Activated CD8-positive, alpha-beta memory T cell treated with anti-CD3 and anti-CD28 coated beads, Interleukin-2, amount 50 U/mL, for 24 hours (primary cell): ENCODE data around the gene PRR7.

Experiments
- DNase-seq: peaks from one replicate; pipeline ENCODE4 v3.0.0-alpha.2; 2020; ENCODE audit errors: extremely low read depth

PRR7 gene

DNA sequence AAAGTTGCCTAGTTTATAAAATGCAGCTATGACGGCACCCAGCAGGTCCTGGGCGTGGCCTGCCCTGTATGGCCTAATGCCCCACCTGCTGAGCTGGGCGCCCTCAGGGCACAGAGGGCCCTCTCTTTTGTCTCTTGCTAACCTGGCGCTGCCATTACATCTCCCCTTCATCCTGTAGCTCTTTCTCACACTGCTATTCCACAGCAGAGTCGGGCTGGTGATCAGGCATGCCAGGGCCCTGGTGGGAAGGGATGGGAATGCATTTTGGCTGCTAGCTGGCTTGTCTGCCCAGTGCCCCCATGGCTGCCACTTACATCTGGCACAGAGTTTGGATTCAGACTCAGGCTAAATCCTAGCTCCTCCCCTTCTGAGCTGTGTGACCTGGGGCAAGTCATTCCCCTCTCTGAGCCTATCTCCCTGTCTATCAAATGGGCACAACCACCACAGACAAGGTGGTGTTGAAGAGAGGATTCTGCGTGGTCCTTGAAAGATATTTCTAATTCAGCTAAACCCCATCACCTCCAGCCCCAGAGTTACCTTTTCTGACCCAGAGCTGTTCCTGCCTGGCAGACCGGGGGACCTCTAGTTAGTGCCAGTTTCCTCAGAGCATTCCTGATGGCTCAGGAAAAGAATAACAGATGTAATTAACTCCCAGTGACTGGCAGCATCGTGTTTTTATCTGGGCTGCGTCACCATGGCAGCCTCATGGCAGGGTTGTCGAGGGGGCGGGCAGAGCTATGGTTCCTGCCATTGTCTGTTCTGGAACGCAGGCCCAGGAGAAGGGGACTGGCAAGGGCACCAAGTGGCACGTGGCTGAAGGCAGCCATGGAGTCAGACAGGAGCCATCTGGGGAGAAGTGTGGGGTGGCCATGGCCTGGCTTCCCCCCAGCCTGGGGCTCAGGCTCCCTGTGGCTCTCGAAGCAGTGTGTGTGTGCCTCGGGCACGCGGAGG is 6.3 kb downstream of the PRR7 start:
- no peak for DNase-seq

DNA sequence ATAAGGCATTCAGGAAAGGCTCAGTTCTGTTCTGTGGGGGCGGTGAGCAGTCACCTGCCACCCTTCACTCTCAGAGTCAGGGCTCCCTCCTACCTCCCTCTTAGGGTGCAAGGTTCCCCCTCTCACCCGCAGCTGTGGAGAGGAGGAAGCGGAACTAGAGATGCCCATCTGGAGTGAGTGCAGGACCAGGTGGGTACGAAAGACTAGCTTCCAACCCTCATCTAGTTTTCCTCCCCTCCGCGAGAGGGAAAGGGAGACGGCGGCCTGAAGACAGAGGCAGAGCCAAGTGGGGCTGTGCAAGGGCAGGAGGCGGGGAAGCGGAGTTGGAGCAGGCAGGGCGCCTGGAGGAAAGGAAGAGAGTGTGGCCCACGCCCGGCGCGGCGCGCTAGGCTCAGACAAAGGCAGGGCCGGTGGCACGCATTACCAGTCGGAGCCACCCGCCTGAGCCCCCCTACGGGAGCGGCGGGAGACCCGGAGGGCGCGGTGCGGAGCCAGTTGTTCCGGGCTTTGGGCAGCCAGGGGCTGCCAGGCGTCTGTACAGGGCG is 7.3 kb downstream of the PRR7 start:
- no peak for DNase-seq

DNA sequence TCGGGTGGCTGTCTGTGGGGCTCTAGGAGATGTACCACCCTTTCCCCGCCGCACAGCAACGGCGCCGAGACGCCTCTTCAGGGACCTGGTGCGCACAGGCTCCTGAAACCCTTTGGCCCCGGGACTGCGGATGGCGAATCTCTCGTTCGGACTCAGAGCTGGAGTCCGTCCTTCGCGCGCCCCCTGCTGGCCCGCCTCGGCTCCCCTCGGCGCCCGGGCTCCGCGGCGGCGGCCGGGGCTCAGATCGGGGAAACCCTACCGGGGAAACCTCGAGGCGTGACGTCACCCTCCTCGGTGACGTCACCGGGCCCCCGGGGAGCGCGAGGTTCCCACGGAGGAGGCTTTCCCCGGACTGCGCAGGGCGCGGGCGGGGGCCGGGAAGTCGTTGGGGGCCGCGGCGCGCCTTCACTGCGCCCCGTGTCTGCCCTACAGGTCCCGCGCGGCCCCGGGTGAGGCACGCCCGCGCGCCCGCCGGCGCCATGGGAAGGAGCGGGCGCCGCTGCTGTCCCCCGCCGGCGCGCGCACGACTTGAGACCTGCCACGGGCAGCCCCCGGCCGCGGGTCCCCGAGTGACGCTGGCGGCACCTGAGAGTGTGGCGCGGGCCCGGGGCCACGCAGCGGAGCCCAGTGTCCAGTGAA is 7.9 kb downstream of the PRR7 start:
- DNase-seq: peak; percentile 73

DNA sequence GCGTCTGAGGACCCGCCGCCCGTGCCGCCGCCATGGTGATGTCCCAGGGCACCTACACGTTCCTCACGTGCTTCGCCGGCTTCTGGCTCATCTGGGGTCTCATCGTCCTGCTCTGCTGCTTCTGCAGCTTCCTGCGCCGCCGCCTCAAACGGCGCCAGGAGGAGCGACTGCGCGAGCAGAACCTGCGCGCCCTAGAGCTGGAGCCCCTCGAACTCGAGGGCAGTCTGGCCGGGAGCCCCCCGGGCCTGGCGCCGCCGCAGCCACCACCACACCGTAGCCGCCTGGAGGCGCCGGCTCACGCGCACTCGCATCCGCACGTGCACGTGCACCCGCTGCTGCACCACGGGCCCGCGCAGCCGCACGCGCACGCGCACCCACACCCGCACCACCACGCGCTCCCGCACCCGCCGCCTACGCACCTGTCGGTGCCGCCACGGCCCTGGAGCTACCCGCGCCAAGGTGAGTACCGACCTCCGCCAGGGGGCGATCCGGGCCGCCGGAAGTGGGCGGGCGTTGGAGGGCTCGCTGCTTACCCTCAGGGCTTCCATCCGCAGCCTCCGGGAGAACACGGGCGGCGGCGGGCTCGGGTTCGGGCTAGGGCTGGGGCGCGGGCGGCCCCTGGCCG is 8.5 kb downstream of the PRR7 start:
- peak; percentile 77 for DNase-seq

DNA sequence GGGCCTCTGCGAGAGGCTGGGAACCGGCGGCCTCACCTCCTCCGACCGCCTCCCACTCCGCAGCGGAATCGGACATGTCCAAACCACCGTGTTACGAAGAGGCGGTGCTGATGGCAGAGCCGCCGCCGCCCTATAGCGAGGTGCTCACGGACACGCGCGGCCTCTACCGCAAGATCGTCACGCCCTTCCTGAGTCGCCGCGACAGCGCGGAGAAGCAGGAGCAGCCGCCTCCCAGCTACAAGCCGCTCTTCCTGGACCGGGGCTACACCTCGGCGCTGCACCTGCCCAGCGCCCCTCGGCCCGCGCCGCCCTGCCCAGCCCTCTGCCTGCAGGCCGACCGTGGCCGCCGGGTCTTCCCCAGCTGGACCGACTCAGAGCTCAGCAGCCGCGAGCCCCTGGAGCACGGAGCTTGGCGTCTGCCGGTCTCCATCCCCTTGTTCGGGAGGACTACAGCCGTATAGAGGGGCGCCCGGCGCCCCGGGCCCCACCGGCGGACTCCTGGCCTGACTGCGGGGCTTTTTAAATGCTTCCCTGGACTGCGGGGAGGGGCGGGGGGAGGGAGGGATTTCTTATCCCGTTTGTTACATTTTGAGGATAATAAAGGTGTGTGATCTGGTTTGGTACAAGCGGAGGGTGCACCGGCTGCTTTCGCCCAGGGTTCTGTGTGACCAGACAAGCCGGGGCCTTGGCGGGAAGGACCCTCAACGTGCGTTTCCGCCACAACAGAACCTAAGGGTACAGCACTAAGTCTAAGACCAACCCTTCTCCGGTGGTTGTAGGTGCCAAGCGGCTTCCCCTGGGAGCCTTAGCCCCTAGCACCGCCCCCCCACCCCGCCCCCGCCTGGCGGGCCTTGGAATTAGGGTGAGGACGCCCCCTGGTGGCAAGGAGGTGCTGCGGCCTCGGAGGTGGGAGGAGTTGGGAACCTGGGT is 9.3 kb downstream of the PRR7 start:
- peak; percentile 88 for DNase-seq

DNA sequence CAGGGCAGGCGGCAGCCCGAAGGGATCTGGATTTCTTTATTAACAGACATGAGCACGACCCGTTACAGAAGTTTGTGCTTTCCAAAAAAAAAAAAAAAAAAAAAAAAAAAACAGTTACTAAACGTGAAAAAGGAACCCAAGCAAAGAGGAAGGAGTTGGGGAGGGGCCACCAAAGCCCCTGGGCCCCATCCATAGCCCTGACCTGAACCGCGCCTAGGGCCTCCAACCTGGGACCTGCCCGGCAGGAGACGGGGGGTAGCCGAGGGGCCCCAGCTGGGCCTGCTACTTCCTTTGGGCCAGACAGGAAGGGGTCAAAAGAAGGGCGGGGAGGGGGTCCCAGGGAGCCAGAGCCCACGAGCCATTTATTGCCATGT is 10.0 kb downstream of the PRR7 start:
- no peak for DNase-seq

DNA sequence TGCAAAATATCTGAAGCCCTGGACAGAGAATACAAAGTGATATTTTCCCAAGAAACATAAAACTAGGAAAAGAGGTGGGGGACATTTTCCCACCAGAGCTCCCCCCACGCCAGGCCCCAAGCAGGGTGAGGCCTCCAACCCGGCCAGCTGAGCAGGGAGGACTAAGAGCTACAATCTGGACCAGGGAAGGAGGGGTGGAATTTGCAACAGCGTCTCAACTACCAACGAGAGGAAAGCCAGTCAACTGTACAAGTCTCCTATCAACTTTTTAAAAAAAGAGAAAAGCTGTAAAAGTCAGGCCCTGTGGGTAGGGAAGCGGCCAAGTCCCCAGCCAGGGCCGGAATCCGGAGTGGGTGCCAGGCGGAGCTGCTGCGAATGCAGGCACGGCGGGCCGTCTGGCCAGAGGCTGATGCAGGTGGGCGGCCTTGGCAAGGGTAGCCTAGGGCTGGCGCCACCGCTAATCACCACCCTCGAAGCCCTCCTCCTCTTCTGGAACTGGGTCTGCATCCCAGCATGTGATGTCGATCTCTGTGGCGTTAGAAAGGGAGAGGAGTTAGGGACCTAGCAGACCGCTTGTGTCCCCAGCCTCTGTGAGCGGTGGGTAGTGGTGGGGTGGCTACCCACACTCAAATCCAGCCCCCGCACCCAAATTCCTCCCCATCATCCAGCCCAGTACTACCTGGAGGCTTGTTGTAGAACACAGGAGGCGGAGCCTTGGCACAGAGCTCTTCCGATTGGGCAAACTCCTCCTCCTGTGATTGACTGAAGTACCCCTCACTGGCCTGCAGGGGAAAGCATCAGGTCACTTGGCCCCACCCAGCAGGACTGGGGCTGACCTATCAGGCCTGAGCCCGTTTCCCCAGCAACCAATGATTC is 10.6 kb downstream of the PRR7 start:
- no peak for DNase-seq

DNA sequence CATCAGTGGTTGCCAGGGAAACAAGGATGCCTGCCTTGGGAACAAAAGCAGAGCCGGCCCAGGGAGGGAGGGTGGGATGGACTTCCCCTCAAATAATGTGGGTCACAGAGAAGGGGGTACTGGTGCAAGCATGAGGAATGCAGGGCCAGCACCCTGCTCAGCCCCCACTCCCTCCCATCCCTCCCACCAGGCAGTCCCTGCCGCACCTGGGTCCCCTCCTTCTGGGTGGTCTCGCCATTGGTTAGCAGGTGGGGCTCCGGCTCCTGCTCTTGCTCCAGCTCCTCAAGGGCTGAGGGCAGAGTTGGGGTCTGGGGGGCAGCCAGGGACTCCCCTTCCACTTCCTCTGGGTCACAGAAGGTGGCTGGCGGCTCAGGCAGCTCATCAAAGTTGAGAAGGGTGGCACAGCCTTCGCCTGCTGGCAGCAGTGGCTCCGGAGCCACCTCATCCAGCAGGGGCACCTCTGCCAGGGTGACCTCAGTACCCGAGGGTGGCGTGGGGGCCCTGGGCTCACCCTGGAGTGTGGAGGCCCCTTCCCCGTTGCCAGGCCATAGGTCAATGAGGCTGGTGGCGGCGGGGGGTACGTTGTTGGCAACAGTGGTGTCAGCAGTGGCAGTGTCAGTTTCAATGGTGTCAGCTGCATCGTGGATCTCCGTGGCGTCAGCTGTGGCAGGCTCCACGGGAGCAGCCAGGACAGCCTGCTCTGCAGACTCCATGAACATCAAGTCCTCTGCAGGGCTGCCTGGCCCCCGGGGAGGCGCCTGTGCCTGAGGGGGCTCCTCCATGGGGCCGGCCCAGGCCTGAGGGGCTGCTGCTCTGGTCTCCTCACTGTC is 11.5 kb downstream of the PRR7 start:
- DNase-seq: no peak

DNA sequence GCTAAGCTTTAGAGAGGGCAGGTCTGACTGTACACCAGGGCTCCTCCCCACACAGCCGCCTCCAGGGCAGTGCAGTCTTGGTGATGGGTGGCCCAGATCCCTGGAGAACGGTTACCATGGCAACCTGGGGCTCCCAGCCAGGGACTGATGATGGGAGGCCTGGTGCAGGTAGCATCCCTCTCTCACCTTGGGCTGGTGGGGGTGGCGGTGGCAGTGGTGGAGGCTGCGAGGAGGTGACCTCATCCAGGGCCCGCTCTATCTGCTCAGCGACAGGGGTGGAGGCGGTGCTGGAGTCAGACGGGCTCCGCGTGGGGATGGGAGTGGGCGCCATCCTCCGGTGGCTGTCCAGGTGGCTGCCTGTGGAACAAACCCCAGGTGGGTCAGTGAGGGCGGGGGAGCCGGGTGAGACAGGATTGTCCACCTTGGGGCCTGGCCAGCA is 12.3 kb downstream of the PRR7 start:
- no peak for DNase-seq

DNA sequence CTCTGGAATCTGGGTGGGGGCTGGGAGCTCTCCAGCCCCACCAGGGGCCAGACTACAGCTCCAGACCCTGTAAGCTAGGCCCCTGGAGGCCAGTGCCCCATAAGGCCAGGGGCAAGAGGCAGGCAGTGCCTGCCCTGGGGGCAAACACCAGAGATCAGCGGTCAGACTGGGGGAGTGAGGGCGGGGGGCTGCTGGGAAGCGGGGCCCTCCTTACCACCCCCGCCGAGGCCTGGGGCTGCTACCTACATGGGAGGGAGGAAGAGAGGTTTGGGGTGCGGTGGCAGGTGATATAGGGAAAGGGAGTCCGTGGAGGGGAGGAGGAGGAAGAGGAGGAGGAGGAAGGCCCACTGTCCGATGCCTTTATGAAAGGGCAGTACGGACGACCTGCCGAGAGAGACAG is 12.7 kb downstream of the PRR7 start:
- no peak for DNase-seq

DNA sequence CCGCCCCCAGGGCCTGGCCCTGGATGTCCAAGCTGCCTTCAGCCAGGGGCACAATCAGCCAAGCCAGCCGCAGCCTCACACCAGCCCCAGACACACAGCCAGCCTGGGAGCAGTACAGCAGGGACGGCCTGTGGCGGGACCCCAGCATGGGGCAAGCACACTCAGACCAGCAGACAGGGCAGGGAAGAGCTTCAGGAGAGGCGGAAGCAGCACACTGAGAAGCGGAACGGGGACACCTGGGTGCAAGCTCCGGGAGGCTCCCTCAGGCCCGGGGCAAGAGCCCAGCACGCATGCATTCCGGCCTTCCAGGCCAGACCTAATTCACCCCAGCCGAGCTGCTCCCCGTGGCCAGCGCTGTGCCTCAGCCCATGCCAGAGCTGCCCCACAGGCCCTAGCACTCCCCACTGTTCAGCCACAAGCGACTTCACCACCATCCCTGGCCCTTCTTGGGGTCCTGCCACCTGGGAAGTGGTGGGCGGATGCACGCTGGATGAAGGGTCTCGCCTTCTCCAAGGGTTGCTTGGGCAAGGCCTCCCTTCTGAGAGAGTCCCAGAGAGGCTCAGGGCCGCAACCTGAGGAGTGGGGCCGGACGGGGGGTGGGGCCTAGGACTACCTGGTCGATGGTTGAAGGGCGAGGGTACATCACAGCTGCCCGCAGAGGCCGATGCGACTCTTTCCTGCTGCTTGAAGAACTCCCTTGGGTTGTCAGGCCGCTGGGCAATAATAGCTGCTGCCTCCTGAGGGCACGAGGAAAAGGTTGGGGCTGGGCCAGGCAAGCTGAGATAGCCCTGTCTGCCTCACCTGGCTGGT is 13.4 kb downstream of the PRR7 start:
- DNase-seq: no peak

DNA sequence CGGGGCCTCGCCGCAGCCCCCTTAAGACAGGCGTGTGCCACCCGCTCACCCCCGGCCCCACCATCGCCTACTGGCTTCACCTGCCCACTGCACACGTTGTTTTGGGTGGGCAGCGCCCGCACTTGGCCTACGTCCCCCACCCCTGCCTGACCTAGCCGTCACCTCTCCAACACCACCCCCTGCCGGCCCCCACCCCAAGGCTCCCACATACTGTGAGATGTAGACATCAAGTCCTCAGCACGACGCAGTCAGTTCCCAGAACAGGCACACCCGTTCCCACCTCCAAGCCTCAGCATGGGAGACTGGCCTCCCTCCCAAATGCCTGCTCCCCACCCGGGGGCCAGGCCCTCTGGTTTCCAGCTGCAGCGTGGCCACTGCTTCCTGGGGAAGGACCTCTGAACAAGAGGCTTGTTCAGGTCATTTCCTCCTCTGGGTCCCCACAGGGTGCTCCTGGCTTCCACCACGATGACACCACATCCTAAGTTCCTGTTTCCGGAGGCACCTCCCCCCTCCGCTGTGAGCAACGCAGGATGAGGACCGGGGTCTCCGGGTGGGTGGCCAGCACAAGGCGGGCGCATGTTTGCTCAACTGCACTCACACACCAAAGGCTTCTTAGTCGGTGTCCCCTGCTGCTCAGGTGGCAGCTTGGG is 15.5 kb downstream of the PRR7 start:
- DNase-seq: no peak

DNA sequence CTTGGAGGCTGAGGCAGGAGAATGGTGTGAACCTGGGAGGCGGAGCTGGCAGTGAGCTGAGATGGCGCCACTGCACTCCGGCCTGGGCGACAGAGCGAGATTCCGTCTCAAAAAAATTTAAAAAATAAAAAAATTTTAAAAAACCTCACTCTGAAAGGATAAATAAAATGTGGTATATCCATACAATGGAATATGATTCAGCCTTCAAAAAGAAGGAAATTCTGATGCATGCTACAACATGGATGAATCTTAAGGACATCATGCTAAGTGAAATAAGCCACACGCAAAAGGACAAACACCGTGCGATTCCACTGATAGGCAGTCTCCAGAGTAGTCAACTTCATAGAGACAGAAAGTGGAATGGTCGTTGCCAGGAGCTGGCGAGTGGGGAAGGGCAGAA is 18.4 kb downstream of the PRR7 start:
- no peak for DNase-seq

DNA sequence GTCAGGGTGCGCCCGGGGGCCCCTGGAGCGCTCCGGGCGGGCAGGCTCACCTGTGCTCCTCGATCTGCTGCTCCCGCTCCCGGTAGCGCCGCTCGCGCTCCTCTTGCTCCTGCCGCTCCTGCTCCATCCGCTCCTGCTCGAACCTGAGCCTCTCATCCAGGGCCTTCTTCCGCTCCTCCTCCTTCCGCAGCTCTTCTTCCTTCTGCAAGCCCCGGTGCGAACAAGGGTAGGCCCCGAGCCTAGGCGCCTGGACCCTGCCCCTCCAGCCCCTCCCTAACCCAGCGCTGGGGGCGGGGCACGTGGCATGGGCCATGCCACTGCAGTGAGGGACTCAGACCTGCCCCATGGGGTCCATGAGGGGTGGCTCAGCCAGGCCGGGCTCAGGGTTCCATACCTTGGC is 20.2 kb downstream of the PRR7 start:
- DNase-seq: no peak

DNA sequence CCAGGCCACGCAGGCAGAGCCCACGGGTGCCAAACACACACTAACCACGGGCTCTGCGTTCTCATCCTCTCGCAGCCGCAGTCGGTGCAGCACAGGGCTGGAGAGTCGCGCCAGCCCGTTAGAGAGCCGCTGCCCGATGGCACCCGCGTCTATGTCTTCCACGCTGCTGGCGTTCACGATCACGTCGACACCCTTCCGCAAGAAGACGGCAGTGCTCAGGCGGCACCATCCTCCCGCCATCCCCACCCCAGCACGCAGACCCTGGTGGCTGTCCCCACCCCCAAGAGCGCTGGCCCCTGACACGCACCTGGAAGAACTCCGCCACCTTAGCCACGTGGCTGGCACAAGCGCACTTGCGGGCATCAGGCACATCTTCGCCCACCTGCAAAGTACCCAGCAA is 20.8 kb downstream of the PRR7 start:
- DNase-seq: no peak

DNA sequence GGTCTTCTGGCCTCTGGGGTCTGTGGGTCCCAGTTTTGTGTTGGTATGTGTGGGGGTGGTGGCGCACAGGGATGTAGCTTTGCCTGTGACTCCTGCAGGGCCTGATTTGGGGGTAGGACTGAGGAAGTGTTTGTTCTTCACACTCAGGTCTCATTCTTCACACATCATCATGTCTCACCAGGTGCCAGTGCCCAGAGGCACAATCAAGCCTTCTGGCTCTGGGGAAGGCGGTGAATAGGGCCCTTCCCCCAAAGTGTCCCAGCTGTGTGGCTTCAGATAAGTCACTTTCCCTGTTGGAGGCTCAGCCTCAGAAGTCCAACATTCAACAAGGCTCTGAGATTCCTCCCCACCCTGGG is 21.7 kb downstream of the PRR7 start:
- DNase-seq: no peak

DNA sequence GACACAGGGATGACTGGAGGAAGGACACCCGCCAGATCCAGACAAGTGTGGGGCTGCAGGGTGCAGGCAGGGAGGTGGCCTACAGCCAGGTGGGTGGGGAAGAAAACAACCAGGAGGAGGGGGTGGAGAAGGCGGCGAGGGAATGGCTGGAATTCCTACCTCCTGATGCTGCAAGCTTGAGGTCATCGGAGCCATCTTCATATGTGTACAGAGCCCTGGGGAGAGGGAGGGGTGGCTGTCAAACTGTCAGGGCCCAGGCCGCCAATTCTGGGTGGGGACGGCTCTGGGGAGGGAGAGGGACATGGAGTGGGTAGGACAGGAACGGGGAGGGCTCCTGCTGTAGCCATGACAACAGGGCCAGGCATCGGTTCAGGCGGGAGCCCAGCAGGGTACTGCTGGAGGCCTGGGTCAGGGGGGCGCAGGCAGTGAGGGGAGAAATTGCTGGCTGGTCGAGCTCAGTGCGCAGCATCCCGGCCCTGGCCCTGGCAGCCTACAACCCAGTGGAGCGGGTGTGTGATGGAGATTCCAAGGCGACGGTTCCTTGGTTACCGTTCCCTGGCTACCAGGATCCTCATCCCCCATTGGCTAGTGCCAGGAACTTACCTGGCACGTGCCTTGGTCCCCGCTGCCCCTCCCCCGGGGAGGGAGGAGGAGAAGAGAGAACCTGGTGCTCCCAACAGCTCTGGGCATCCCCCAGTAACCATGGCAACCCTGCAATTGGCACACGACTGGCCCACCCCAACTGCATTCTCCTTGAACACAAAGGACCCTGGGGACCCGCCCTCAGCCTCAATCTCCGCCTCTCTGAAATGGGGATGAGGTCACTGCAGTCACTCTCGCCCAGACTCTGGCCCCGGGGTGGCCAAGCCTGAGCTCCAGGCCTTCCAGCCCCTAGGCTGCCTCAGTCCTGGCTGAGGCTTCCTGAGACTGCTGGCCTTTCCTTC is 22.3 kb downstream of the PRR7 start:
- no peak for DNase-seq
